Smooth muscle cell of the umbilical artery (primary cell): ENCODE measurements around the gene ELAVL3. TPM values are rescaled to one million over a fixed set of nuclear protein-coding genes. Genes with fewer than 3 reads are reported as not detected.

ENCODE experiments used
- total RNA-seq: library from RNA; depleted of rRNA; stranded (reverse); fragments of >200 nt; gene quantifications from 2 replicates; pipeline ENCODE4 v1.2.3, GENCODE V29; 2014

ELAVL3 gene
- not detected in 2 replicates for total RNA-seq

GRCh38 chr19:11480715-11481533 is at the start of gene ELAVL3:
ELAVL3 (minus strand) TSS chr19:11481046; CDS start chr19:11480608, 438 bp downstream.

DNA sequence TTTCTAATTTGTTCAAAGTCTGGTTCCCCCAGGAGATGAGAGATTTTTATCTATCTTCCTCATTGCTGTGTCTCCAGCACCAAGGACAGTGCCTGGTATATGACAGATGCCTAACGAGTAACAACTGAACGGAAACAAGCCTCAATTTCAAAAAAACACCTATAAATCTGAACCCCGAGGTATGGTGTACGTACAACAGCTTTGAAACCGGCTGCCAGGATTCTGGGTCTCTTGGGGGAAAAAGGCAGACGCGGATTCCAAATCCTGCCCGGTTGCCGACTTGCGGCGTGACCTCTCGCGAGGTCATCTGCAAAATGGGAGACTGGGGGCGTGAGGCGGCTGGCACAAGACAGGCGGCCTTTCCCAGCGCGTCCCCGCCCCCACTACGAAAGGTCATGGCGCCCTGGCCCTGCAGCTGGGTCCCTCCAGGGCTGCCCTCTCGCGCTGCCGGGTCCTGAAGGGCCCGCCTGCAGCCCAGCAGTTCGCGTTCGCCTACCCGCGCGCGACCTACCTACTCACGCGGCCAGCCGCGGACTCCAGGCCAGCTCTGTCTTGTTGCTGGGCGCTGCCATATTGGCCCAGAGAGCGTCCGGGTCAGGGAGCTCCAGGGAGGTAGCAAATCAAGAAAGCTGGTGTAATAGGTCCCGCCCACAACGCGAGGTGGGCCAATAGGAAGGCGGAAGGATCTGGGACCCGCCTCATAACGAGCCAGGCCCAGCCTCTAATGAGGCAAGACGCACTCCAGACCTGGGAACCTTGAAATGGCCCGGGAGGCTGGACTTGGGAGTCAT is 47.9 kb upstream of the ELAVL3 start, which contains the start of gene ECSIT:
Gene ECSIT (minus strand): TSS at position 584 of the 791 bp plus-strand sequence. CDS start 9,964 bp downstream, outside the sequence.

GRCh38 chr19:11505504-11506100 is 24.8 kb upstream of the ELAVL3 start, which contains the start of gene ZNF653:
ZNF653 (minus strand) TSS chr19:11505839; CDS start chr19:11505786, 53 bp downstream.

DNA sequence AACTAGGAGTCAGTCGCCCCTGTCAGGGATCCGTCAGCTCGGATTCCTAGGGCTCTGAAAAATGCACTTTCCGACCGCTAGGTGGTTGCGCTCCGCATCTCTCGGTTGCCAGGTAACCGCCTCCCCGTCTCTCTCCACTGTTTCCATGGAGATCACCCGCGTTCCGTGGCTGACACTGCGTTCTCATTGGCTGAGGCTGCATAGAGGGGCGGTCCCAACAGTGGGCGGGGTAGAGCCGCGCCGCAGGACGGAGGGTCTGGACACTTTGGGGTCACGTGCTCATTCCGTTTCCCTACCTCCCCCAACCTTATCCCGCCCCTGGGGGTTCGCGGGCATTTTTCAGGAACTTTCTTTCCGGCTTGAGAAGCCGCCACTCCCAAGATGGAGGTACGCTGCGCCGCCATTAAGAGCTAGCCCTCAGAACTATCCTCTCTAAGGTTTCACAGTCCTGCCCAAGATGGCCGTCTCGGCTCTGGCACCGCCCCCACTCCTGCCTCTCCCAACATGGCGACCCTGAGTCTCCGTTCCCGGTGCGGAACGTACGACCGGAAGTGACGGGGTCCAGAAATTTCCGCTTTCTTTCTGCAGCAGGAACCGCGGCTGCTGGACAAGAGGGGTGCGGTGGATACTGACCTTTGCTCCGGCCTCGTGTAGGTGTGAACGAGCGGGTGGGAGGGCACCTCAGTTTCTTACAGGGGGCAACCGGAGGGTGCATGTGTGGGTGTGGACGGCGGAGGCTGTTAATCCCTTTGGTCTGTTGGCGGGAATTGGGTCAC is 45.6 kb downstream of the ELAVL3 start, which contains the start of the genes ODAD3 and PRKCSH:
Gene ODAD3 (minus strand): TSS at position 65 of the 776 bp plus-strand sequence. CDS start 105 bp downstream, outside the sequence.
Gene PRKCSH (plus strand): TSS at position 579 of the 776 bp plus-strand sequence. CDS start 483 bp downstream, outside the sequence.

GRCh38 chr19:11418549-11419506 is 62.0 kb downstream of the ELAVL3 start, which contains the start of gene RGL3:
RGL3 (minus strand) TSS chr19:11419314; CDS start chr19:11419278, 36 bp downstream.

Other genes starting within 250 kb of the ELAVL3 start
- gene ANGPTL8, start 241.4 kb downstream of the ELAVL3 start, total RNA-seq: not detected in 2 replicates
- gene DOCK6, start 218.5 kb downstream of the ELAVL3 start, total RNA-seq: 11.0 and 20.7 TPM in 2 replicates
- not detected in 2 replicates for gene TSPAN16, start 184.9 kb downstream of the ELAVL3 start, total RNA-seq
- 3.5 and 8.0 TPM in 2 replicates for gene RAB3D, start 141.4 kb downstream of the ELAVL3 start, total RNA-seq
- gene TMEM205, start 134.8 kb downstream of the ELAVL3 start, total RNA-seq: 49.0 and 103 TPM in 2 replicates
- gene CCDC159, start 134.5 kb downstream of the ELAVL3 start, total RNA-seq: 4.4 and 10.4 TPM in 2 replicates
- 20.5 and 22.4 TPM in 2 replicates for gene PLPPR2, start 125.6 kb downstream of the ELAVL3 start, total RNA-seq
- gene SWSAP1, start 106.4 kb downstream of the ELAVL3 start, total RNA-seq: 0.09 and 0.30 TPM in 2 replicates
- 4.8 and 7.8 TPM in 2 replicates for gene EPOR, start 96.7 kb downstream of the ELAVL3 start, total RNA-seq
- 0.30 TPM in 1 of 2 replicates, not detected in the other for gene RGL3, start 61.7 kb downstream of the ELAVL3 start, total RNA-seq
- 0.30 TPM in 1 of 2 replicates, not detected in the other for gene ODAD3, start 45.9 kb downstream of the ELAVL3 start, total RNA-seq
- 173 and 300 TPM in 2 replicates for gene PRKCSH, start 45.4 kb downstream of the ELAVL3 start, total RNA-seq
- gene ZNF653, start 24.8 kb upstream of the ELAVL3 start, total RNA-seq: 3.6 and 4.9 TPM in 2 replicates
- gene ECSIT, start 48.1 kb upstream of the ELAVL3 start, total RNA-seq: 24.9 and 26.1 TPM in 2 replicates
- 29.5 and 106 TPM in 2 replicates for gene CNN1, start 57.8 kb upstream of the ELAVL3 start, total RNA-seq
- 23.4 and 27.3 TPM in 2 replicates for gene ELOF1, start 78.2 kb upstream of the ELAVL3 start, total RNA-seq
- gene ACP5, start 96.6 kb upstream of the ELAVL3 start, total RNA-seq: 0.59 TPM in 1 of 2 replicates, not detected in the other
- gene ZNF627, start 116.4 kb upstream of the ELAVL3 start, total RNA-seq: 22.1 and 27.0 TPM in 2 replicates